ENCODE data around the gene RIMKLA. TPM values are rescaled to one million over a fixed set of nuclear protein-coding genes. Genes with fewer than 3 reads are reported as not detected.

The RIMKLA gene
- total RNA-seq, 2 experiments from 2014 or later, result 0.11 TPM; not detected in 1

GRCh38 chr1:42350086-42350485, 30.5 kb upstream of the RIMKLA start:
- H3K4me3 Mint-ChIP-seq, result no peak overlapping the region
- CTCF ChIA-PET, result interaction anchor here (0.6 kb wide), 1 partner anchor 563 kb away, joined by 3 read pairs; no protein-coding TSS in a partner anchor
- DNase-seq (no peak), ATAC-seq (ENCODE audit: poor library complexity) (no peak)
- peaks cover 35% of the 10 kb centered on the region for H3K27me3 Mint-ChIP-seq
- no peak for TF ChIP-seq CTCF (IDR thresholded peaks at IDR 0.05)
- no peaks in the 10 kb centered on the region for H3K36me3 Mint-ChIP-seq (ENCODE audit: low read depth)
- H3K36me3 ChIP-seq (ENCODE audit: insufficient read depth, low read length), result no peaks in the 10 kb centered on the region
- no peak overlapping the region for H3K27ac Mint-ChIP-seq
- H3K27me3 ChIP-seq (ENCODE audit: control insufficient read depth in 1 of 2, insufficient read depth in 2 of 2, low read length in 2 of 2), result peaks cover 5 to 12% of the 10 kb centered on the region in 2 experiments
- no peaks in the 10 kb centered on the region for H3K9me3 ChIP-seq (ENCODE audit: control insufficient read depth in 1 of 2, insufficient read depth in 1 of 2, low read length in 2 of 2)
- H3K27ac ChIP-seq (ENCODE audit: low read depth in 1 of 2, low read length in 2 of 2), result no peak overlapping the region
- intact Hi-C loops (cut with DNase I, micrococcal nuclease), result no loop called here
- POLR2A ChIA-PET, result no interaction called here
- H3K4me3 ChIP-seq (ENCODE audit: low read length), result no peak overlapping the region
- H3K9me3 Mint-ChIP-seq, result no peaks in the 10 kb centered on the region
- H3K4me1 Mint-ChIP-seq (ENCODE audit: low read depth), result no peaks in the 10 kb centered on the region
- H3K4me1 ChIP-seq (ENCODE audit: insufficient read depth, low read length), result no peaks in the 10 kb centered on the region

- Mint-ChIP-seq H3K4me1 (ENCODE audit: low read depth) (no peaks in the 10 kb centered on the region), H3K27ac (no peak overlapping the region), H3K4me3 (no peak overlapping the region), H3K9me3 (no peaks in the 10 kb centered on the region), H3K36me3 (ENCODE audit: low read depth) (no peaks in the 10 kb centered on the region), H3K27me3 (no peaks in the 10 kb centered on the region)
- ChIA-PET POLR2A (no interaction called here), CTCF (no interaction called here)
- H3K4me3 ChIP-seq (ENCODE audit: low read length), result no peak overlapping the region
- no peaks in the 10 kb centered on the region for H3K27me3 ChIP-seq (ENCODE audit: control insufficient read depth in 1 of 2, insufficient read depth in 2 of 2, low read length in 2 of 2)
- no peaks in the 10 kb centered on the region for H3K36me3 ChIP-seq (ENCODE audit: insufficient read depth, low read length)
- DNase-seq (no peak), ATAC-seq (ENCODE audit: poor library complexity) (no peak)
- no peak overlapping the region for H3K27ac ChIP-seq (ENCODE audit: low read depth in 1 of 2, low read length in 2 of 2)
- H3K4me1 ChIP-seq (ENCODE audit: insufficient read depth, low read length), result no peaks in the 10 kb centered on the region
- intact Hi-C loops (cut with DNase I, micrococcal nuclease), result no loop called here
- no peaks in the 10 kb centered on the region for H3K9me3 ChIP-seq (ENCODE audit: control insufficient read depth in 1 of 2, insufficient read depth in 1 of 2, low read length in 2 of 2)
- no peak for TF ChIP-seq CTCF (IDR thresholded peaks at IDR 0.05)
Observed at GRCh38 chr1:42358791-42359190, 21.8 kb upstream of the RIMKLA start.

- no peak for TF ChIP-seq CTCF (IDR thresholded peaks at IDR 0.05)
- Histone ChIP-seq H3K27ac (ENCODE audit: low read depth in 1 of 2, low read length in 2 of 2) (no peak overlapping the region), H3K9me3 (ENCODE audit: control insufficient read depth in 1 of 2, insufficient read depth in 1 of 2, low read length in 2 of 2) (no peaks in the 10 kb centered on the region), H3K36me3 (ENCODE audit: insufficient read depth, low read length) (no peaks in the 10 kb centered on the region), H3K27me3 (ENCODE audit: control insufficient read depth in 1 of 2, insufficient read depth in 2 of 2, low read length in 2 of 2) (no peaks in the 10 kb centered on the region), H3K4me1 (ENCODE audit: insufficient read depth, low read length) (no peaks in the 10 kb centered on the region), H3K4me3 (ENCODE audit: low read length) (no peak overlapping the region)
- Mint-ChIP-seq H3K4me1 (ENCODE audit: low read depth) (no peaks in the 10 kb centered on the region), H3K9me3 (no peaks in the 10 kb centered on the region), H3K4me3 (no peak overlapping the region), H3K27me3 (no peaks in the 10 kb centered on the region), H3K36me3 (ENCODE audit: low read depth) (no peaks in the 10 kb centered on the region), H3K27ac (no peak overlapping the region)
- intact Hi-C loops (cut with DNase I, micrococcal nuclease), result no loop called here
- ChIA-PET POLR2A (no interaction called here), CTCF (no interaction called here)
- no peak for DNase-seq
- no peak for ATAC-seq (ENCODE audit: poor library complexity)
Observed at GRCh38 chr1:42359466-42359865, 21.1 kb upstream of the RIMKLA start.
